UCSD-AML1 (cell line): ENCODE results near the gene CEP126.

Experiments
- DNase-seq: peaks from one replicate; lab custom pipeline; 2025; ENCODE audit not compliant: unreplicated experiment; lab: John Stamatoyannopoulos, UW

Gene CEP126

GRCh38 chr11:102010776-102011494 is 96.1 kb downstream of the CEP126 start:
- DNase-seq: no peak

GRCh38 chr11:102012946-102013345 is 98.1 kb downstream of the CEP126 start:
- no peak for DNase-seq

DNA sequence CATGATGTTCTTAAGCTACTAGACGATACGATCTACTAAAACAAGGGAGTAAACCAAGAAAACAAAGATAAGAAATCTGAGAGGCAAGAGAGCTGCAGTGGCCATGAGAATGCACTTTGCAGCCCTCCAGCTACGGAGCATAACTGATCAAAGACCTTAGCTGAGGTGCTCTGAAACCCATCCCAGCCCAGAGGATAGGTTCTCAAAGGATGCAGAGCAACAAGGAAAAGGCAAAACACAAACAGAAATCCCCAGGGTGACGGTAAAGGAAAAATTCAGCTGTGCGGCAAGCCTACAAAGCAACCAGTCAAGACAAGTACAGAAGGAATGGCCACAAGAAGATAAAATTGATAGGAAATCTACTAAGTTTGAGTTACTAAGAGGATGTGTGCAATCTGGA is 99.9 kb downstream of the CEP126 start:
- DNase-seq: no peak

GRCh38 chr11:102017026-102017425 is 102.2 kb downstream of the CEP126 start:
- no peak for DNase-seq

- no peak for DNase-seq
These were observed 111.4 kb downstream of the CEP126 start for GRCh38 chr11:102026217-102026616.

DNA sequence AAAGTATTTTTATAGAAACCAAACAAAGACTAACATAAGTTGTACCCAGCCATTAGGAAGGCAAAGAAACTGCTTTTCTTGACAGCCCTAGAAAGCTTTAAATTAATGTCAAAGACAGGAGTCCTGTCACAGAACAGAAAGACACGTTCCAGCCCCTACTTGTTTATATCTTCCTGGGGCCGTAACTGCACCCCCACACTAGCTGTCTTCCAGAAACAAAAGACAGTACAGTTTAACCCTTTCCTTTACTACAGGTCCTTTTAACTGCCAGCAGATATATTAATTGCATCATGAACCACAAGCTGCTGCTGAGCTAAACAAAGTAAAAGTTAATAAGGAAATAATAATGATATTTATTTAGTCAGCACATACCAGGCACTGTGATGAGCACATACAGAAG is 112.1 kb downstream of the CEP126 start:
- DNase-seq: no peak

GRCh38 chr11:102036757-102037156 is 121.9 kb downstream of the CEP126 start:
- no peak for DNase-seq

GRCh38 chr11:102046841-102047240 is 132.0 kb downstream of the CEP126 start:
- no peak for DNase-seq

DNA sequence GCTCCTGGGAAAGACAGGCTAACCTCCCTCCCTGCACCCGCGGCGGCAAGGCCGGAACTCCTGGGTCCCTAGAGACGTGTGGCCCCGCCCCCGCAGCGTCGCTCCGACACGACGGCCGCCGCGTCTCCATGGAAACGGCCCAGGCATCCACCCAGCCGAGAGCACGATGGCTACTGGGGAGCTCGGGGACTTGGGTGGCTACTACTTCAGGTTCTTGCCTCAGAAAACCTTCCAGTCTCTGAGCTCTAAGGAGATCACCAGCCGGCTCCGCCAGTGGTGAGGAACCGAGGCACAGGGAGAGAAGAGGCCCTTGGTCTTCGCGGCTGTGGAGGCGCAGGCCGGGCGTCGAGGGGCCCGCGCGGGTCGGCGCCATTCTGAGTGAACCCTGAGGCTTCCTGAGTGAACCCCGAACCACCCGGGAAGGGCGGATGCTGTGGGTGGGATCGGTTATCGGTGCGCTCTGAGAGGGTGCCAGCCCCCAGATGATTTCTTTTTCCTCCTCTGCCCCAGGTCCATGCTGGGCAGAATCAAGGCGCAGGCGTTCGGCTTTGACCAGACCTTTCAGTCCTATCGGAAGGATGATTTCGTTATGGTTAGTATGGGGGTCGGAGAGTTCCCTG is 132.6 kb downstream of the CEP126 start, which contains the start of gene CFAP300:
Gene CFAP300, plus strand, starts transcription at position 133 of the 620 bp plus-strand sequence. Its CDS starts 34 bp downstream, at position 167.
- DNase-seq: no peak
